SK-N-SH (cell line): ENCODE measurements around the gene CES3. TPM values are rescaled to one million over a fixed set of nuclear protein-coding genes. Genes with fewer than 3 reads are reported as not detected.

Experiments
- CTCF ChIA-PET: fragments of 300-600, 350-600 bp; formaldehyde crosslinking; extraction: SDS; loops from one replicate; lab custom pipeline; 2021; lab: Yijun Ruan, JAX
- POLR2A ChIA-PET: fragments of 350-600 bp; sonication (Branson Sonifier 250); formaldehyde crosslinking; extraction: SDS; loops from one replicate; lab custom pipeline; 2020; ENCODE audit warnings: antibody characterized with exemption, inconsistent platforms; lab: Yijun Ruan, JAX
- DNase-seq: peaks from one replicate; pipeline ENCODE4 v3.0.0; 2012
- H2AFZ ChIP-seq: fragments of 200-600 bp; sonication (generic); 2 replicates; pipeline ENCODE4 v1.8.1; 2016; ENCODE audit warnings: antibody characterized with exemption, mild to moderate bottlenecking, low read depth
- H3F3A ChIP-seq: fragments of 200-600 bp; sonication (generic); replicated peaks from 2 replicates; pipeline ENCODE3; 2016; ENCODE audit warnings: antibody characterized with exemption, mild to moderate bottlenecking; ENCODE audit not compliant: insufficient read depth
- H3K27ac ChIP-seq, 2 experiments: fragments of 200-500 bp in 1 of 2; fragments of 200-600 bp in 1 of 2; sonication (Bioruptor generic) in 1 of 2; sonication (generic), shearing (Covaris generic) in 1 of 2; 2 replicates each; pipeline versions ENCODE4 v1.5.1 to v1.6.1; 2014 to 2016; ENCODE audit warnings: low read depth in 2 of 2, inconsistent platforms in 1 of 2, low read length in 1 of 2, mild to moderate bottlenecking in 1 of 2, mixed read lengths in 1 of 2
- H3K27me3 ChIP-seq: fragments of 200-600 bp; sonication (generic), shearing (Covaris generic); 2 replicates; pipeline ENCODE4 v1.6.1; 2016; ENCODE audit warnings: mixed run types; ENCODE audit not compliant: insufficient read depth
- H3K36me3 ChIP-seq, 2 experiments: fragments of 200-500 bp in 1 of 2; fragments of 200-600 bp in 1 of 2; sonication (Bioruptor generic) in 1 of 2; sonication (generic) in 1 of 2; replicated peaks in 1 of 2; 2 replicates each; pipeline versions ENCODE3 to v1.5.1; 2014 to 2016; ENCODE audit warnings: low read length in 1 of 2, mild to moderate bottlenecking in 1 of 2; ENCODE audit not compliant: insufficient read depth in 2 of 2, control insufficient read depth in 1 of 2
- H3K4me1 ChIP-seq, 2 experiments: fragments of 200-500 bp in 1 of 2; fragments of 200-600 bp in 1 of 2; sonication (Bioruptor generic) in 1 of 2; sonication (generic), shearing (Covaris generic) in 1 of 2; 2 replicates each; pipeline versions ENCODE4 v1.5.1 to v1.6.1; 2014 to 2016; ENCODE audit warnings: low read depth in 1 of 2, low read length in 1 of 2, mixed run types in 1 of 2; ENCODE audit not compliant: insufficient read depth in 2 of 2, control insufficient read depth in 1 of 2
- H3K4me2 ChIP-seq: fragments of 200-600 bp; sonication (generic), shearing (Covaris generic); 2 replicates; pipeline ENCODE4 v1.6.1; 2017; ENCODE audit warnings: mixed run types
- H3K4me3 ChIP-seq, 2 experiments: fragments of 200-500 bp in 1 of 2; fragments of 200-600 bp in 1 of 2; sonication (Bioruptor generic) in 1 of 2; sonication (generic), shearing (Covaris generic) in 1 of 2; 2 replicates each; pipeline versions ENCODE4 v1.5.1 to v1.8.1; 2014 to 2016; ENCODE audit warnings: low read depth in 2 of 2, inconsistent platforms in 1 of 2, low read length in 1 of 2, mild to moderate bottlenecking in 1 of 2, mixed read lengths in 1 of 2, moderate library complexity in 1 of 2
- H3K79me2 ChIP-seq: fragments of 200-600 bp; sonication (generic); 2 replicates; pipeline ENCODE4 v1.8.1; 2017; ENCODE audit warnings: mild to moderate bottlenecking; ENCODE audit not compliant: insufficient read depth
- H3K9ac ChIP-seq: fragments of 200-600 bp; sonication (generic); 2 replicates; pipeline ENCODE4 v1.6.1; 2017; ENCODE audit warnings: mixed run types
- H3K9me2 ChIP-seq: fragments of 200-600 bp; sonication (generic); 2 replicates; pipeline ENCODE4 v1.6.1; 2017; ENCODE audit warnings: mixed run types
- H3K9me3 ChIP-seq: fragments of 200-600 bp; sonication (generic); 2 replicates; pipeline ENCODE4 v1.6.1; 2017; ENCODE audit warnings: mixed run types, mild to moderate bottlenecking, moderate library complexity
- H4K20me1 ChIP-seq: fragments of 200-600 bp; sonication (generic); 2 replicates; pipeline ENCODE4 v1.6.1; 2017; ENCODE audit warnings: mild to moderate bottlenecking, mixed run types; ENCODE audit not compliant: insufficient read depth
- EZH2phosphoT487 ChIP-seq: fragments of 200-600 bp; sonication (generic); IDR thresholded peaks from 2 replicates; pipeline ENCODE4 v1.6.1; 2017; ENCODE audit warnings: low read depth, mixed run types, mild to moderate bottlenecking, antibody characterized with exemption, moderate library complexity, borderline replicate concordance
- FOXJ3 ChIP-seq: sonication (generic); formaldehyde crosslinking; IDR thresholded peaks from 2 replicates; pipeline ENCODE4 v1.5.1; 2020; ENCODE audit warnings: mild to moderate bottlenecking, missing genetic modification reagents
- GATA2 ChIP-seq: sonication (generic); formaldehyde crosslinking; IDR thresholded peaks from 2 replicates; pipeline ENCODE4 v1.5.0; 2020; ENCODE audit warnings: mild to moderate bottlenecking, missing genetic modification reagents
- IRF3 ChIP-seq: fragments of 150-350 bp; IDR thresholded peaks from 2 replicates; pipeline ENCODE4 v1.6.1; 2016; ENCODE audit warnings: mild to moderate bottlenecking, low read depth, low read length
- JUND ChIP-seq: IDR thresholded peaks from 2 replicates; pipeline ENCODE4 v1.4.0; 2012
- MEF2A ChIP-seq: IDR thresholded peaks from 2 replicates; pipeline ENCODE4 v1.4.0; 2012; ENCODE audit warnings: low read depth, borderline replicate concordance
- MXI1 ChIP-seq: IDR thresholded peaks from 2 replicates; pipeline ENCODE4 v1.6.1; 2012; ENCODE audit warnings: mild to moderate bottlenecking, low read depth, low read length, improper control_type of control experiment
- PBX3 ChIP-seq: IDR thresholded peaks from 2 replicates; pipeline ENCODE4; 2012
- RCOR1 ChIP-seq: fragments of 150-350 bp; IDR thresholded peaks from 2 replicates; pipeline ENCODE4 v1.6.1; 2017; ENCODE audit warnings: antibody characterized with exemption, low read length
- SMC3 ChIP-seq: IDR thresholded peaks from 2 replicates; pipeline ENCODE4 v1.6.1; 2012; ENCODE audit warnings: low read depth, low read length, improper control_type of control experiment
- TCF12 ChIP-seq: IDR thresholded peaks from 2 replicates; pipeline ENCODE4 v1.4.0; 2012
- USF2 ChIP-seq: fragments of 150-350 bp; IDR thresholded peaks from 2 replicates; pipeline ENCODE4 v1.6.1; 2017; ENCODE audit warnings: antibody characterized with exemption, low read length, low read depth, borderline replicate concordance
- ZBTB33 ChIP-seq: IDR thresholded peaks from 2 replicates; pipeline ENCODE4 v1.4.0; 2012; ENCODE audit warnings: low read depth, borderline replicate concordance
- WGBS: methylation state at CpG from one replicate; pipeline ENCODE4 v1.1.6; 2017; ENCODE audit warnings: low lambda C conversion rate; 5-methylcytosine and 5-hydroxymethylcytosine counted together
- polyA plus RNA-seq, 3 experiments: library from polyadenylated mRNA; depleted of rRNA; stranded (reverse); fragments of >200 nt; gene quantifications; 2 replicates each; pipeline ENCODE4 v1.2.3, GENCODE V29; 2012

Gene CES3
- polyA plus RNA-seq, 1 of the 3 experiments (the other 2 are of a cell fraction), result 1.4 TPM

GRCh38 chr16:66946974-66947301 lies 14.1 kb upstream of the CES3 start:
- Histone ChIP-seq H3K9me2 (no peaks in the 10 kb centered on the region), H3K4me2 (no peak overlapping the region), H3K9me3 (no peaks in the 10 kb centered on the region; the same call in 1 of the 2 replicates), H3F3A (peaks cover 14% of the 10 kb centered on the region), H3K4me3 (no peak overlapping the region; a peak in 1 of 4 replicates), H3K79me2 (no peaks in the 10 kb centered on the region), H3K4me1 (peaks cover 0 to 8% of the 10 kb centered on the region in 2 experiments; a peak in 1 of 4 replicates), H3K27ac (no peak overlapping the region), H2AFZ (no peak overlapping the region), H4K20me1 (no peaks in the 10 kb centered on the region), H3K9ac (no peak overlapping the region), H3K36me3 (peaks cover 5 to 19% of the 10 kb centered on the region in 2 experiments), H3K27me3 (no peaks in the 10 kb centered on the region)
- no peak for DNase-seq
- ChIA-PET CTCF (interaction anchor here (0.6 to 3.6 kb wide), 16 partner anchors 7 to 272 kb away, joined by 3 to 22 read pairs (median 4); partner anchors contain the start of gene CES3), POLR2A (no interaction called here)
- TF ChIP-seq FOXJ3 (CRISPR knock-in tag), result no peak
- no peak for TF ChIP-seq ZBTB33
- TF ChIP-seq TCF12, result no peak
- no peak for TF ChIP-seq IRF3
- TF ChIP-seq SMC3, result no peak
- no peak for TF ChIP-seq USF2
- TF ChIP-seq JUND, result no peak
- no peak for TF ChIP-seq RCOR1
- no peak for TF ChIP-seq MXI1
- no peak for TF ChIP-seq EZH2phosphoT487
- no peak for TF ChIP-seq PBX3
- no peak for TF ChIP-seq MEF2A
- no peak for TF ChIP-seq GATA2
- WGBS, result 24% methylated on average over 5 of the region's 5 CpGs
